ENCODE results near the gene RGS2. TPM values are rescaled to one million over a fixed set of nuclear protein-coding genes. Genes with fewer than 3 reads are reported as not detected.

Gene RGS2
- polyA plus RNA-seq, 1 of the 3 experiments (the other 2 are of a cell fraction): 47.1 TPM

DNA sequence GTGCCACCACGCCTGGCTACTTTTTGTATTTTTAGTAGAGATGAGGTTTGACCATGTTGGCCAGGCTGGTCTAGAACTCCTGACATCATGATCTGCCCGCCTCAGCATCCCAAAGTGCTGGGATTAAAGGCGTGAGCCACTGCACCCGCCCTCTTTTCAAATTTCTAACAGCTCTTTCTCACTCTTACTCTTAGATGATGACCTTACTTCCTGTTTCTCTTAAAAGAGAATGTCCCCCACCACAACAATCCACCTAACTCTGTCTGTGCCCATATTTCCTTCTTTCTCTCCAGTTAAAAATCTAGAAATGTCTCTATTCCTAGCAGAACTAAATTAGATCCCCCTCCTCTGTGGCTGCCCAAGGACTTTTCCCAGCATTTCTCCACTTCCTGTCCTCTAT lies 46.6 kb upstream of the RGS2 start:
- Histone ChIP-seq H4K20me1 (ENCODE audit: insufficient read depth) (no peaks in the 10 kb centered on the region), H3F3A (replicated peaks; ENCODE audit: insufficient read depth) (peaks cover 25% of the 10 kb centered on the region), H3K9me2 (no peaks in the 10 kb centered on the region), H3K4me2 (no peak overlapping the region), H3K4me3 (ENCODE audit: low read depth in 2 of 2, low read length in 1 of 2) (no peak overlapping the region), H3K27ac (ENCODE audit: low read depth in 2 of 2, low read length in 1 of 2) (no peak overlapping the region), H3K36me3 (replicated peaks in 1 of 2; ENCODE audit: control insufficient read depth in 1 of 2, insufficient read depth in 2 of 2, low read length in 1 of 2) (no peaks in the 10 kb centered on the region), H3K9ac (no peak overlapping the region), H3K9me3 (no peaks in the 10 kb centered on the region), H2AFZ (ENCODE audit: low read depth) (no peak overlapping the region), H3K79me2 (ENCODE audit: insufficient read depth) (no peaks in the 10 kb centered on the region), H3K27me3 (ENCODE audit: insufficient read depth) (no peaks in the 10 kb centered on the region), H3K4me1 (ENCODE audit: control insufficient read depth in 1 of 2, insufficient read depth in 2 of 2, low read depth in 1 of 2, low read length in 1 of 2) (peaks cover 4 to 11% of the 10 kb centered on the region in 2 experiments; a peak in 2 of 4 replicates)
- no peak for TF ChIP-seq MEF2A (IDR thresholded peaks at IDR 0.05; ENCODE audit: borderline replicate concordance, low read depth)
- no peak for TF ChIP-seq ELF1 (IDR thresholded peaks at IDR 0.05)
- no peak for TF ChIP-seq CHD2 (IDR thresholded peaks at IDR 0.05; ENCODE audit: low read length, partially characterized antibody)
- no peak for TF ChIP-seq MXI1 (IDR thresholded peaks at IDR 0.05; ENCODE audit: low read depth, low read length)
- TF ChIP-seq, protein P1, sequence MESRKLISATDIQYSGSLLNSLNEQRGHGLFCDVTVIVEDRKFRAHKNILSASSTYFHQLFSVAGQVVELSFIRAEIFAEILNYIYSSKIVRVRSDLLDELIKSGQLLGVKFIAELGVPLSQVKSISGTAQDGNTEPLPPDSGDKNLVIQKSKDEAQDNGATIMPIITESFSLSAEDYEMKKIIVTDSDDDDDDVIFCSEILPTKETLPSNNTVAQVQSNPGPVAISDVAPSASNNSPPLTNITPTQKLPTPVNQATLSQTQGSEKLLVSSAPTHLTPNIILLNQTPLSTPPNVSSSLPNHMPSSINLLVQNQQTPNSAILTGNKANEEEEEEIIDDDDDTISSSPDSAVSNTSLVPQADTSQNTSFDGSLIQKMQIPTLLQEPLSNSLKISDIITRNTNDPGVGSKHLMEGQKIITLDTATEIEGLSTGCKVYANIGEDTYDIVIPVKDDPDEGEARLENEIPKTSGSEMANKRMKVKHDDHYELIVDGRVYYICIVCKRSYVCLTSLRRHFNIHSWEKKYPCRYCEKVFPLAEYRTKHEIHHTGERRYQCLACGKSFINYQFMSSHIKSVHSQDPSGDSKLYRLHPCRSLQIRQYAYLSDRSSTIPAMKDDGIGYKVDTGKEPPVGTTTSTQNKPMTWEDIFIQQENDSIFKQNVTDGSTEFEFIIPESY (IDR thresholded peaks at IDR 0.05; ENCODE audit: borderline replicate concordance, low read depth): no peak
- TF ChIP-seq FOSL2 (IDR thresholded peaks at IDR 0.05; ENCODE audit: borderline replicate concordance, low read depth): no peak
- no peak for TF ChIP-seq FOXM1 (IDR thresholded peaks at IDR 0.05; ENCODE audit: low read depth)
- no peak for TF ChIP-seq EZH2phosphoT487 (IDR thresholded peaks at IDR 0.05; ENCODE audit: borderline replicate concordance, low read depth)
- no peak for TF ChIP-seq NRF1 (IDR thresholded peaks at IDR 0.05; ENCODE audit: low read depth, low read length)
- no peak for TF ChIP-seq POLR2AphosphoS5 (IDR thresholded peaks at IDR 0.05; ENCODE audit: low read depth, low read length)
- TF ChIP-seq TEAD4 (IDR thresholded peaks at IDR 0.05; ENCODE audit: borderline replicate concordance, insufficient read depth): no peak
- no peak for TF ChIP-seq RAD21 (IDR thresholded peaks at IDR 0.05; ENCODE audit: low read length)
- ChIA-PET POLR2A (no interaction called here), CTCF (interaction anchor here (1.8 kb wide), 1 partner anchor 257 kb away, joined by 4 read pairs; no protein-coding TSS in a partner anchor)
- WGBS (ENCODE audit: low lambda C conversion rate): 96% methylated on average over 4 of the region's 4 CpGs
- no peak for DNase-seq

DNA sequence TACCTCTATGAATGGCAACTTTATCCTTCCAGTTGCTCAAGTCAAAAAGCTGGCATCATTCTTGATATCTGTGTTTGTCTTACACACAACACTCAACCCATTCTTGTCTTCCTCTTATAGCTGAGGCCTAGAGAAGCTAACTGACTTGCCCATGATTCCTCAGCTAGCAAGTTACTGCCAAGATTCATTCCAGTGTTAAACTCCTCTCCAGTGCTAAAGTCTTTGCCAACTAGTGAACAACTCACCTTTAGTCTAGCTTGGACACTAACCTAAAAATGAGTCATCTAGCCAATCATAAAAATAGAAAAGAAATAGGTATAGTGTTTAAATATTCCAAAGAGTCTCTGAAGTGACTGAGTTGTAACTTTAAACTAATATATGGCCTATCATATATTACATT lies 45.6 kb upstream of the RGS2 start:
- peaks cover 4 to 11% of the 10 kb centered on the region in 2 experiments; a peak in 2 of 4 replicates for H3K4me1 ChIP-seq (ENCODE audit: control insufficient read depth in 1 of 2, insufficient read depth in 2 of 2, low read depth in 1 of 2, low read length in 1 of 2)
- CTCF ChIA-PET: interaction anchor here (1.0 kb wide), 1 partner anchor 26 kb away, joined by 3 read pairs; no protein-coding TSS in a partner anchor
- no peaks in the 10 kb centered on the region for H3K79me2 ChIP-seq (ENCODE audit: insufficient read depth)
- POLR2A ChIA-PET: no interaction called here
- no peaks in the 10 kb centered on the region for H3K36me3 ChIP-seq (replicated peaks in 1 of 2; ENCODE audit: control insufficient read depth in 1 of 2, insufficient read depth in 2 of 2, low read length in 1 of 2)
- no peak for DNase-seq
- peak overlapping the region; percentile 21; the same call in 1 of the 2 replicates for H3K4me2 ChIP-seq
- H3K4me3 ChIP-seq (ENCODE audit: low read depth in 2 of 2, low read length in 1 of 2): no peak overlapping the region
- H3F3A ChIP-seq (replicated peaks; ENCODE audit: insufficient read depth): peaks cover 25% of the 10 kb centered on the region
- no peak overlapping the region for H2AFZ ChIP-seq (ENCODE audit: low read depth)
- H4K20me1 ChIP-seq (ENCODE audit: insufficient read depth): no peaks in the 10 kb centered on the region
- H3K9ac ChIP-seq: no peak overlapping the region
- no peaks in the 10 kb centered on the region for H3K9me2 ChIP-seq
- H3K9me3 ChIP-seq: no peaks in the 10 kb centered on the region
- TF ChIP-seq JUND (IDR thresholded peaks at IDR 0.05) (no peak), TAF1 (IDR thresholded peaks at IDR 0.05; ENCODE audit: borderline replicate concordance, low read depth, low read length) (no peak), FOXM1 (IDR thresholded peaks at IDR 0.05; ENCODE audit: low read depth) (no peak), NRF1 (IDR thresholded peaks at IDR 0.05; ENCODE audit: low read depth, low read length) (no peak)
- TF ChIP-seq, protein P2, sequence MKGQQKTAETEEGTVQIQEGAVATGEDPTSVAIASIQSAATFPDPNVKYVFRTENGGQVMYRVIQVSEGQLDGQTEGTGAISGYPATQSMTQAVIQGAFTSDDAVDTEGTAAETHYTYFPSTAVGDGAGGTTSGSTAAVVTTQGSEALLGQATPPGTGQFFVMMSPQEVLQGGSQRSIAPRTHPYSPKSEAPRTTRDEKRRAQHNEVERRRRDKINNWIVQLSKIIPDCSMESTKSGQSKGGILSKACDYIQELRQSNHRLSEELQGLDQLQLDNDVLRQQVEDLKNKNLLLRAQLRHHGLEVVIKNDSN (IDR thresholded peaks at IDR 0.05; ENCODE audit: borderline replicate concordance, low read depth): no peak
- TF ChIP-seq, protein P3, sequence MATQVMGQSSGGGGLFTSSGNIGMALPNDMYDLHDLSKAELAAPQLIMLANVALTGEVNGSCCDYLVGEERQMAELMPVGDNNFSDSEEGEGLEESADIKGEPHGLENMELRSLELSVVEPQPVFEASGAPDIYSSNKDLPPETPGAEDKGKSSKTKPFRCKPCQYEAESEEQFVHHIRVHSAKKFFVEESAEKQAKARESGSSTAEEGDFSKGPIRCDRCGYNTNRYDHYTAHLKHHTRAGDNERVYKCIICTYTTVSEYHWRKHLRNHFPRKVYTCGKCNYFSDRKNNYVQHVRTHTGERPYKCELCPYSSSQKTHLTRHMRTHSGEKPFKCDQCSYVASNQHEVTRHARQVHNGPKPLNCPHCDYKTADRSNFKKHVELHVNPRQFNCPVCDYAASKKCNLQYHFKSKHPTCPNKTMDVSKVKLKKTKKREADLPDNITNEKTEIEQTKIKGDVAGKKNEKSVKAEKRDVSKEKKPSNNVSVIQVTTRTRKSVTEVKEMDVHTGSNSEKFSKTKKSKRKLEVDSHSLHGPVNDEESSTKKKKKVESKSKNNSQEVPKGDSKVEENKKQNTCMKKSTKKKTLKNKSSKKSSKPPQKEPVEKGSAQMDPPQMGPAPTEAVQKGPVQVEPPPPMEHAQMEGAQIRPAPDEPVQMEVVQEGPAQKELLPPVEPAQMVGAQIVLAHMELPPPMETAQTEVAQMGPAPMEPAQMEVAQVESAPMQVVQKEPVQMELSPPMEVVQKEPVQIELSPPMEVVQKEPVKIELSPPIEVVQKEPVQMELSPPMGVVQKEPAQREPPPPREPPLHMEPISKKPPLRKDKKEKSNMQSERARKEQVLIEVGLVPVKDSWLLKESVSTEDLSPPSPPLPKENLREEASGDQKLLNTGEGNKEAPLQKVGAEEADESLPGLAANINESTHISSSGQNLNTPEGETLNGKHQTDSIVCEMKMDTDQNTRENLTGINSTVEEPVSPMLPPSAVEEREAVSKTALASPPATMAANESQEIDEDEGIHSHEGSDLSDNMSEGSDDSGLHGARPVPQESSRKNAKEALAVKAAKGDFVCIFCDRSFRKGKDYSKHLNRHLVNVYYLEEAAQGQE (IDR thresholded peaks at IDR 0.05; ENCODE audit: low read depth, low read length): no peak
- TF ChIP-seq, protein P4, sequence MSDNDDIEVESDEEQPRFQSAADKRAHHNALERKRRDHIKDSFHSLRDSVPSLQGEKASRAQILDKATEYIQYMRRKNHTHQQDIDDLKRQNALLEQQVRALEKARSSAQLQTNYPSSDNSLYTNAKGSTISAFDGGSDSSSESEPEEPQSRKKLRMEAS (IDR thresholded peaks at IDR 0.05; ENCODE audit: low read depth): no peak
- peak overlapping the region; percentile 25 to 76; a peak in 3 of 4 replicates for H3K27ac ChIP-seq (ENCODE audit: low read depth in 2 of 2, low read length in 1 of 2)
- no peaks in the 10 kb centered on the region for H3K27me3 ChIP-seq (ENCODE audit: insufficient read depth)
